Superior temporal gyrus (tissue), 1 donor: ENCODE measurements around the gene CD44.
A peak's percentile ranks its signal among the peaks of the same experiment; 100 is the strongest.
"Not testable (repeated sequence)": the region's sequence is repeated elsewhere in the genome, so short reads cannot be mapped to it uniquely, and the experiment has no call there.

Experiments
- DNase-seq: peaks from one replicate; pipeline ENCODE4 v3.0.0-alpha.2; 2016; ENCODE audit errors: extremely low spot score

CD44 gene

GRCh38 chr11:35211952-35212351, 73.0 kb downstream of the CD44 start:
- DNase-seq = no peak

- no peak for DNase-seq
These were observed 75.3 kb downstream of the CD44 start for GRCh38 chr11:35214226-35214770.

GRCh38 chr11:35214792-35215193, 75.8 kb downstream of the CD44 start:
- no peak for DNase-seq

- DNase-seq = no peak
These were observed 77.0 kb downstream of the CD44 start for GRCh38 chr11:35215945-35216344.

GRCh38 chr11:35216962-35217678, 78.1 kb downstream of the CD44 start:
- DNase-seq = no peak

- DNase-seq = no peak
These were observed 80.0 kb downstream of the CD44 start for GRCh38 chr11:35218956-35219355.

GRCh38 chr11:35223371-35223796, 84.4 kb downstream of the CD44 start:
- DNase-seq = no peak

GRCh38 chr11:35223991-35224390, 85.0 kb downstream of the CD44 start:
- no peak for DNase-seq

- no peak for DNase-seq
These were observed 87.1 kb downstream of the CD44 start for GRCh38 chr11:35225946-35226520.

- not testable (repeated sequence) for DNase-seq
These were observed 87.8 kb downstream of the CD44 start for GRCh38 chr11:35226756-35227155.

GRCh38 chr11:35227576-35228327, 88.8 kb downstream of the CD44 start:
- DNase-seq = no peak

GRCh38 chr11:35228328-35228725, 89.4 kb downstream of the CD44 start:
- no peak for DNase-seq

- no peak for DNase-seq
These were observed 91.4 kb downstream of the CD44 start for GRCh38 chr11:35230388-35230787.

GRCh38 chr11:35231076-35231860, 92.3 kb downstream of the CD44 start:
- no peak for DNase-seq

GRCh38 chr11:35232891-35233330, 93.9 kb downstream of the CD44 start:
- no peak for DNase-seq

- no peak for DNase-seq
These were observed 94.5 kb downstream of the CD44 start for GRCh38 chr11:35233518-35233917.

GRCh38 chr11:35234460-35235156, 95.6 kb downstream of the CD44 start:
- no peak for DNase-seq

GRCh38 chr11:35235157-35235468, 96.1 kb downstream of the CD44 start:
- no peak for DNase-seq

GRCh38 chr11:35235498-35235897, 96.5 kb downstream of the CD44 start:
- no peak for DNase-seq

- no peak for DNase-seq
These were observed 97.1 kb downstream of the CD44 start for GRCh38 chr11:35235936-35236666.

GRCh38 chr11:35236667-35237003, 97.7 kb downstream of the CD44 start:
- DNase-seq = peak; percentile 12
